Measurements from ENCODE around the gene MYRIP. TPM values are rescaled to one million over a fixed set of nuclear protein-coding genes. Genes with fewer than 3 reads are reported as not detected.

MYRIP gene
- total RNA-seq, 1 donor from 2014 or later = 12.7 TPM

DNA sequence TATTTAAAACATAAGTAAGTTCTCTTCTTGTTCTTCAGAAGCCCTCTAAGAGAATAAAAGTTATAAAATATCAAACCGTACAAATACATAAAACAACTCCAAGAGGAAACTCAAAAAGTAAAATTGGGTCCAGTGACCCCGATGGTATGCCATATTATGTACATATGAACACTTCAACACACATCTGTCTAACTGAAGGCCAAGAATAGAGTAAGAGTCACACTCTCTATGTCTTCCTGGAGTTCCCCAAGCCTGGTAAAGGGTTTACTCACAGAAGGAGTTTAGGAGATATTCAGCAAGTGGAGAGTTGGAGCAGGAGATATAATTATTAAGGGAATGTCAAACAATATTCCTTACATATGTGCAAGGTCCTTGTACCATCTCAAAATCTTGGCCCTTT lies 398.8 kb downstream of the MYRIP start:
- Histone ChIP-seq H3K27me3 (no peaks in the 10 kb centered on the region), H3K9me3 (no peaks in the 10 kb centered on the region), H3K4me3 (no peak overlapping the region), H3K36me3 (no peaks in the 10 kb centered on the region), H3K27ac (no peak overlapping the region), H3K4me1 (no peaks in the 10 kb centered on the region)
- TF ChIP-seq, protein P1, sequence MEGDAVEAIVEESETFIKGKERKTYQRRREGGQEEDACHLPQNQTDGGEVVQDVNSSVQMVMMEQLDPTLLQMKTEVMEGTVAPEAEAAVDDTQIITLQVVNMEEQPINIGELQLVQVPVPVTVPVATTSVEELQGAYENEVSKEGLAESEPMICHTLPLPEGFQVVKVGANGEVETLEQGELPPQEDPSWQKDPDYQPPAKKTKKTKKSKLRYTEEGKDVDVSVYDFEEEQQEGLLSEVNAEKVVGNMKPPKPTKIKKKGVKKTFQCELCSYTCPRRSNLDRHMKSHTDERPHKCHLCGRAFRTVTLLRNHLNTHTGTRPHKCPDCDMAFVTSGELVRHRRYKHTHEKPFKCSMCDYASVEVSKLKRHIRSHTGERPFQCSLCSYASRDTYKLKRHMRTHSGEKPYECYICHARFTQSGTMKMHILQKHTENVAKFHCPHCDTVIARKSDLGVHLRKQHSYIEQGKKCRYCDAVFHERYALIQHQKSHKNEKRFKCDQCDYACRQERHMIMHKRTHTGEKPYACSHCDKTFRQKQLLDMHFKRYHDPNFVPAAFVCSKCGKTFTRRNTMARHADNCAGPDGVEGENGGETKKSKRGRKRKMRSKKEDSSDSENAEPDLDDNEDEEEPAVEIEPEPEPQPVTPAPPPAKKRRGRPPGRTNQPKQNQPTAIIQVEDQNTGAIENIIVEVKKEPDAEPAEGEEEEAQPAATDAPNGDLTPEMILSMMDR (IDR thresholded peaks at IDR 0.05) = no peak
- no peak for DNase-seq (ENCODE audit: low spot score in 2 of 2)
- intact Hi-C loops (cut with DNase I) = no loop called here

DNA sequence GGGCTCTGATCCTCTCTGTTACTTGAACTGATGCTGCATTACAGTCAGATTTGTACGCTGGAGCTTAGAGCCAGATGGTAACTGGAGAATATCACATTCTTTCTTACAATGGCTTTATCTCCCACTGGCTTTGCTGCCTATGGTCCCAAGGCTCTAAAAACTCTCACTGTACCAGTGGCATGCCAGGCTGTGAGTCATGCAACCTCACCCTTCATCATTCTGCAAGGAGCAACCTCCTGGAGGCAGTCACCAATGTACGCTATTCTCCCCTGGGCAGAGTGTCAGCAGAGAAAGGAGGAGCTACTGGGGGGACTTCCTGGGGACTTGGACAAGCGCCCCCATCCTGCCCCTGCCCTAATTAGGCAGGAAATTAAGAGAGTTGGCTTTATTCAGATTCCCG lies 402.2 kb downstream of the MYRIP start:
- no peak overlapping the region for H3K4me3 ChIP-seq
- DNase-seq (ENCODE audit: low spot score in 2 of 2) = no peak
- H3K27me3 ChIP-seq = no peaks in the 10 kb centered on the region
- TF ChIP-seq, protein P1 (IDR thresholded peaks at IDR 0.05) = no peak
- H3K36me3 ChIP-seq = no peaks in the 10 kb centered on the region
- no peaks in the 10 kb centered on the region for H3K9me3 ChIP-seq
- no peaks in the 10 kb centered on the region for H3K4me1 ChIP-seq
- no peak overlapping the region for H3K27ac ChIP-seq
- intact Hi-C loops (cut with DNase I) = no loop called here

DNA sequence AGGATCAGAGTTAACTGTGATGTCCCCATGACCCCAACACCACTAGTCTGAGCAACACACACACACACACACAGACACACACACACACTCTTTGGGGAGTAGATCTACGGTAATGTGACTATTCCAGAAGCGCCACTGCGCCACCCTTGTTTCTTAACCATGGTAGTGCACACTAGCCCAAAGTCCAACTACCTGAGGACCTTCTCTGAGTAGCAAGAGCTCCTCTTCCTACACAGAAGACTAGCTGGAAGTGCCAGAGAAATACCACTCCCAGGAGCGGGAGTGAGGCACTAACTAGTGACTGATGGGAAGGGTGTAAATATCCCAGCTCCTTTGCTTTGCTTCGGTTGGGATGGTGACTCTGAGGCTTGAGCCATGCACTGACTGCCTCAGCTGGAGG lies 404.1 kb downstream of the MYRIP start:
- Histone ChIP-seq H3K36me3 (no peaks in the 10 kb centered on the region), H3K27me3 (no peaks in the 10 kb centered on the region), H3K27ac (no peak overlapping the region), H3K9me3 (no peaks in the 10 kb centered on the region), H3K4me3 (no peak overlapping the region), H3K4me1 (no peaks in the 10 kb centered on the region)
- intact Hi-C loops (cut with DNase I) = no loop called here
- TF ChIP-seq, protein P1 (IDR thresholded peaks at IDR 0.05) = no peak
- no peak for DNase-seq (ENCODE audit: low spot score in 2 of 2)

DNA sequence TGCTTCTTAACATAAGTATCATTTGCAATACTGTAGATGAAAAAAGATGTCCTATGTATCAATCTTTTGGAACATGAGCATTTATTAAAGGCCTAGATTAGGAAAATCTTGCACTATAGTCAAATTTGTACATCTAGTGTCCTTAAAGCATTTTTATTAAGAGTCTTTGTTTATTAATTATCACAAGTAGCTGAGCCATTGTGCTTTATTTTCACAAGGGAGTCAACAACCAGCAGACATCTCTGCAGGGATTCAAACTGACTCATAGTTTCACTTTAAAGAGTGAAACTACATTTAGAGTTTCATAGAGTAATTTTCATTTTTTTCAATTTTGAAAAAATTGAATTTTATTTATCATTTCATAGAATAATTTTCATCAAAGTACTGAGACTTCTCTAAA lies 405.6 kb downstream of the MYRIP start:
- no peaks in the 10 kb centered on the region for H3K9me3 ChIP-seq
- no peak for DNase-seq (ENCODE audit: low spot score in 2 of 2)
- TF ChIP-seq, protein P1 (IDR thresholded peaks at IDR 0.05) = no peak
- no peaks in the 10 kb centered on the region for H3K27me3 ChIP-seq
- no peaks in the 10 kb centered on the region for H3K36me3 ChIP-seq
- H3K4me1 ChIP-seq = no peaks in the 10 kb centered on the region
- no peak overlapping the region for H3K4me3 ChIP-seq
- intact Hi-C loops (cut with DNase I) = no loop called here
- H3K27ac ChIP-seq = no peak overlapping the region

DNA sequence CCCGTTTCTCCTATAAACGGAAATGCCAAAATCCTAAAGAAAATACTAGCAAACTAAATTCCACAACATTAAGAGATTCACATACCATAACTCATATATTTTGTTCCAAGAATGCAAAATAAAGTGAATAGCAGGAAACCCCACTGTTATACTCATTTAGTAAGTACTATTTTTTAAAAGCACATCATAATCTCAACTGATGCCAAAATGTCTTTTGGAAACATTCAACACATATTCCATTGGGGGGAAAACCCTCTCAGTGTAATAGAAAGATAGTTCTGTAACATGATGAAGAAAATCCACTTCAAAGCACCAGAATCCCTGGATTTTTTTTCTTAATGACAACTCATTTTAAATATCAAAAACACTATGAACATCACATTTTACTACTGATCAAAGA lies 407.1 kb downstream of the MYRIP start:
- Histone ChIP-seq H3K4me3 (no peak overlapping the region), H3K36me3 (no peaks in the 10 kb centered on the region), H3K4me1 (no peaks in the 10 kb centered on the region), H3K27ac (no peak overlapping the region), H3K9me3 (no peaks in the 10 kb centered on the region), H3K27me3 (no peaks in the 10 kb centered on the region)
- DNase-seq (ENCODE audit: low spot score in 2 of 2) = no peak
- intact Hi-C loops (cut with DNase I) = no loop called here
- TF ChIP-seq, protein P1 (IDR thresholded peaks at IDR 0.05) = no peak

DNA sequence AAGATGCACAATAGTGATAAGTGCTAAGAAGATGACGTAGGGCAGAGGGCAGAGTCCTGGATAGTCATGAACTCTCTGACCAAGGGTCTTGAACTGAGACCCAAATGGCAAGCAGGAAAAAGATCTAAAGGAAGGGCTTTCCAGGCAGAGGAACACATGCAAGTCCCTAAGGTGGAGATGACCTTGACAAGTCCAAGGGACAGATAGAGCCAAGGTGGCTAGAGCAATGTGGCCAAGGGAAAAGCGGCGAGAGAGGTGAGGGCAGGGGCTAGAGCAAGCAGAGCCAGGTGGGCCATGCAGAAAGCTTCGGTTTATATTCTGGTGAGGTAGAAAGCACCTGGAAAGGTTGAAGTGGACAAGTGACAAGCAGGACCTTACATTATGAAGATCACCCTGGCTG lies 414.4 kb downstream of the MYRIP start:
- TF ChIP-seq, protein P1 (IDR thresholded peaks at IDR 0.05) = no peak
- intact Hi-C loops (cut with DNase I) = no loop called here
- no peaks in the 10 kb centered on the region for H3K4me1 ChIP-seq
- no peak overlapping the region for H3K27ac ChIP-seq
- no peaks in the 10 kb centered on the region for H3K36me3 ChIP-seq
- no peaks in the 10 kb centered on the region for H3K9me3 ChIP-seq
- DNase-seq (ENCODE audit: low spot score in 2 of 2) = no peak
- H3K27me3 ChIP-seq = no peaks in the 10 kb centered on the region
- H3K4me3 ChIP-seq = no peak overlapping the region

Measured in ascending aorta (tissue), 2 donors.